Uterus (tissue), 2 donors: ENCODE measurements around the gene MYPOP.

Experiments used
- POLR2A ChIP-seq, 2 donors: fragments of 450-650 bp; IDR thresholded peaks; one replicate each; pipeline ENCODE4 v1.6.1; 2016; ENCODE audit warnings: antibody characterized with exemption in 2 of 2, mild to moderate bottlenecking in 1 of 2, moderate library complexity in 1 of 2
- TF ChIP-seq, protein P1 (sequence below), 4 experiments: fragments of 200-600 bp in 2 of 4; fragments of 450-650 bp in 2 of 4; sonication (generic) in 2 of 4; IDR thresholded peaks; one replicate each; pipeline ENCODE4 v1.5.1; 2016 to 2019; ENCODE audit warnings: antibody characterized with exemption in 4 of 4, mild to moderate bottlenecking in 2 of 4, moderate library complexity in 1 of 4

DNA sequence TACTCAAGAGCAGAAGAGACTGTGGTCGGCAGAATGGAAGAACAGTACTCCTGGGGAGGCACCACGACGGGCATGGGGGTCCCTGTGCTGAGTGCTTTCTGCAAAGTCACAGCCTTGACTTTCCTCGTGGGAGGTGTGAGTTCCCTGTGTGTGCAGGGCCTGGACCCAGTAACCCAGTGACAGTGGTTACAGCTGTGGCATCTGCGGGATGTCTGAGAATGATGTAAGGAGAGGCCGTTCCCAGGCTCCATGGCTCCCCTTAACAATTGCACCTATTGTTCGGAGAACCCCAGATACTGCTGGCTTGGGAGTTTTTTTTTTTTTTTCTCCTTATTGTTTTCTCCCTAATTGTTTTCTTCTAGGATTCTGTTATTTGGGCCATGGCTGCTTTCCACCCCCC, 17.3 kb upstream of the MYPOP start:
- TF ChIP-seq POLR2A (IDR thresholded peaks at IDR 0.05), result no peak
- TF ChIP-seq, protein P1, sequence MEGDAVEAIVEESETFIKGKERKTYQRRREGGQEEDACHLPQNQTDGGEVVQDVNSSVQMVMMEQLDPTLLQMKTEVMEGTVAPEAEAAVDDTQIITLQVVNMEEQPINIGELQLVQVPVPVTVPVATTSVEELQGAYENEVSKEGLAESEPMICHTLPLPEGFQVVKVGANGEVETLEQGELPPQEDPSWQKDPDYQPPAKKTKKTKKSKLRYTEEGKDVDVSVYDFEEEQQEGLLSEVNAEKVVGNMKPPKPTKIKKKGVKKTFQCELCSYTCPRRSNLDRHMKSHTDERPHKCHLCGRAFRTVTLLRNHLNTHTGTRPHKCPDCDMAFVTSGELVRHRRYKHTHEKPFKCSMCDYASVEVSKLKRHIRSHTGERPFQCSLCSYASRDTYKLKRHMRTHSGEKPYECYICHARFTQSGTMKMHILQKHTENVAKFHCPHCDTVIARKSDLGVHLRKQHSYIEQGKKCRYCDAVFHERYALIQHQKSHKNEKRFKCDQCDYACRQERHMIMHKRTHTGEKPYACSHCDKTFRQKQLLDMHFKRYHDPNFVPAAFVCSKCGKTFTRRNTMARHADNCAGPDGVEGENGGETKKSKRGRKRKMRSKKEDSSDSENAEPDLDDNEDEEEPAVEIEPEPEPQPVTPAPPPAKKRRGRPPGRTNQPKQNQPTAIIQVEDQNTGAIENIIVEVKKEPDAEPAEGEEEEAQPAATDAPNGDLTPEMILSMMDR (IDR thresholded peaks at IDR 0.05), result no peak
